Gastrocnemius medialis (tissue), 4 donors: Measurements from ENCODE around the gene RGSL1.

ENCODE experiments used
- CTCF ChIP-seq, 5 experiments: fragments of 450-650 bp in 3 of 5; fragments of 200-600 bp in 2 of 5; sonication (generic) in 2 of 5; IDR thresholded peaks in 4 of 5; conservative IDR thresholded peaks in 1 of 5; 1 replicate in 4 of 5; 2 replicates in 1 of 5; pipeline ENCODE4 v1.5.1; 2016 to 2019; ENCODE audit warnings: antibody characterized with exemption in 5 of 5, mild to moderate bottlenecking in 3 of 5, moderate library complexity in 3 of 5
- POLR2A ChIP-seq, 2 donors: fragments of 450-650 bp; IDR thresholded peaks; one replicate each; pipeline ENCODE4 v1.6.1; 2017; ENCODE audit warnings: antibody characterized with exemption in 2 of 2, mild to moderate bottlenecking in 2 of 2, moderate library complexity in 2 of 2

- TF ChIP-seq CTCF (IDR thresholded peaks at IDR 0.05 in 4 of 5, conservative IDR thresholded peaks at IDR 0.05 in 1 of 5) (no peak), POLR2A (IDR thresholded peaks at IDR 0.05) (no peak)
Measured at GRCh38 chr1:182430263-182431068, 19.5 kb upstream of the RGSL1 start.
